Lower lobe of right lung (tissue), 2 donors: ENCODE results near the gene FCER1G. TPM values are rescaled to one million over a fixed set of nuclear protein-coding genes. Genes with fewer than 3 reads are reported as not detected.

Source experiments
- ATAC-seq, 2 donors: fragments of 200-7000 bp; cut with Tn5 transposase; one replicate each; pipeline ENCODE4 v1.9.1; 2020 to 2022; ENCODE audit warnings: mild to moderate bottlenecking in 2 of 2, moderate library complexity in 2 of 2
- DNase-seq: peaks from one replicate; pipeline ENCODE4 v3.0.0-alpha.2; 2020
- H3K27ac ChIP-seq: fragments of 200-600 bp; one replicate; pipeline ENCODE4 v1.8.0; 2022
- H3K27me3 ChIP-seq: fragments of 200-600 bp; one replicate; pipeline ENCODE4 v1.8.0; 2022; ENCODE audit warnings: low read depth
- H3K36me3 ChIP-seq: fragments of 200-600 bp; one replicate; pipeline ENCODE4 v1.8.0; 2022; ENCODE audit warnings: mild to moderate bottlenecking
- H3K4me1 ChIP-seq: fragments of 200-600 bp; one replicate; pipeline ENCODE4 v1.8.0; 2022
- H3K4me3 ChIP-seq: fragments of 200-600 bp; one replicate; pipeline ENCODE4 v1.8.0; 2022; ENCODE audit warnings: mild to moderate bottlenecking
- H3K9me3 ChIP-seq: fragments of 200-600 bp; one replicate; pipeline ENCODE4 v1.8.0; 2022
- CTCF ChIP-seq: fragments of 200-600 bp; IDR thresholded peaks from one replicate; pipeline ENCODE4 v1.8.0; 2022; ENCODE audit warnings: antibody characterized with exemption, mild to moderate bottlenecking
- intact Hi-C: fragments of 100-400 bp; cut with DNase I; formaldehyde crosslinking; loops from one replicate; pipeline ENCODE4 v1.11.0; 2022
- total RNA-seq: library from RNA; stranded (reverse); fragmentation: NEBNext Ultra II Directional; extraction: Animal tissue kit (Norgen Biotek cat#: 25700); gene quantifications from one replicate; pipeline ENCODE4 v1.2.1, GENCODE V29; 2021
- donor health status: DM: no; HTN: yes; CAD: no; lungs with severe emphysema.

The FCER1G gene
- total RNA-seq, 1 donor from 2014 or later = 283 TPM

DNA sequence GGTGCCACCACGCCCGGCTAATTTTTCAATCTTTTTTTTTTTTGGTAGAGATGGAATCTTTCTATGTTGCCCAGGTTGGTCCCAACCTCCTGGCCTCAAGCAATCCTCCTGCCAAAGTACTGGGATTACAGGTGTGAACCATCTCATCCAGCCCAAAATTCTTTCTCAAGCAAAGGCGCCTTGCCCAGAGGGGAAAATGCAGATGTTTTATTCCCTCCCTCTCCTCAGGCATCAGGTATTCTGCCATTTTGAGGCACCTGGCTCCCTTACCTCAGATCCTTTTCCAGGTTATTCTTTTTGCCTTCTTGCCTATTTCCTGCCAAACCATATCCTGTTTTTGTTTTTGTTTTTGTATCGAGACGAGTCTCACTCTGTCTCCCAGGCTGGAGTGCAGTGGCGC is 26.7 kb upstream of the FCER1G start:
- H3K36me3 ChIP-seq = peaks cover 7% of the 10 kb centered on the region
- H3K4me3 ChIP-seq = no peak overlapping the region
- no peaks in the 10 kb centered on the region for H3K27me3 ChIP-seq
- intact Hi-C loops = no loop called here
- ATAC-seq = no peak
- H3K4me1 ChIP-seq = peaks cover 51% of the 10 kb centered on the region
- H3K27ac ChIP-seq = no peak overlapping the region
- TF ChIP-seq CTCF = no peak
- no peak for DNase-seq
- no peaks in the 10 kb centered on the region for H3K9me3 ChIP-seq

GRCh38 chr1:161189036-161189435 is 26.1 kb upstream of the FCER1G start:
- no peak overlapping the region for H3K4me3 ChIP-seq
- intact Hi-C loops = no loop called here
- H3K36me3 ChIP-seq = peaks cover 7% of the 10 kb centered on the region
- ATAC-seq = no peak
- no peak overlapping the region for H3K27ac ChIP-seq
- no peak for DNase-seq
- TF ChIP-seq CTCF = no peak
- no peaks in the 10 kb centered on the region for H3K27me3 ChIP-seq
- peaks cover 49% of the 10 kb centered on the region for H3K4me1 ChIP-seq
- no peaks in the 10 kb centered on the region for H3K9me3 ChIP-seq

DNA sequence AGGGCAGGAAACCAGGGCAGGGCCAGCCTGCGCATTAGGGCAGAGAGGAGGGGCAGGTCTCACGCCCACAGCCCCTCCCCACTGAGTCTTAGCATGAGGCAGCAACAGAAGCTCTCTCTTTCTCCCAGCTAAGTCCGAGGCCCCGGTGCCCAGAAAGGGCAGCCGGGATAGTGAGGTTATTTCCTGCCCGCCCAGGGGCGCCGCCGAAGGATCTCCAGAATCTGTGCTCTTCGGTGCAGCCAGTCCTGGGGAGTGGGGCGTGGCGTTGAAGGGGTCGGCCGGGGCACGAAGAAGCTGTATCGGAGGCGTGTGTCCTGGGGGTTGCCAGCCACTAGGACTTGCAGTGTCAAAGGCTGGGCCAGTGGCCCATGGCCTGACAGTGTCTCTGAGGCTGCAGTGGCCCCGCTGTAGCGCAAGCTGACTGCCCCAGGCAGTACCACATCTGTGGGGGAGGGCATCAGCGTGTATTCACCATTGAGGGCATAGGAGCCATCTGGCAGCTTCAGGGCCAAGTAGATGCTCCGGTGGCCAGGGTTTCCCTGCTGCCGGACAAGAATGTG is 24.1 kb upstream of the FCER1G start:
- DNase-seq (no peak), ATAC-seq (no peak)
- no peak overlapping the region for H3K4me3 ChIP-seq
- peaks cover 45% of the 10 kb centered on the region for H3K4me1 ChIP-seq
- no peak for TF ChIP-seq CTCF
- no peaks in the 10 kb centered on the region for H3K9me3 ChIP-seq
- H3K27ac ChIP-seq = no peak overlapping the region
- H3K27me3 ChIP-seq = no peaks in the 10 kb centered on the region
- intact Hi-C loops = no loop called here
- peaks cover 7% of the 10 kb centered on the region for H3K36me3 ChIP-seq

- peaks cover 45% of the 10 kb centered on the region for H3K4me1 ChIP-seq
- intact Hi-C loops = no loop called here
Measured at GRCh38 chr1:161191971-161192370, 23.1 kb upstream of the FCER1G start.

GRCh38 chr1:161192476-161193465 is 22.3 kb upstream of the FCER1G start:
- Histone ChIP-seq H3K9me3 (no peaks in the 10 kb centered on the region), H3K4me1 (peaks cover 50% of the 10 kb centered on the region), H3K27ac (no peak overlapping the region), H3K36me3 (peaks cover 7% of the 10 kb centered on the region), H3K27me3 (no peaks in the 10 kb centered on the region), H3K4me3 (no peak overlapping the region)
- TF ChIP-seq CTCF = peak; percentile 93
- intact Hi-C loops = no loop called here
- DNase-seq = no peak
- ATAC-seq = peak; percentile 77 to 78

More at GRCh38 chr1:161191971-161192370, 23.1 kb upstream of the FCER1G start:
- no peak for TF ChIP-seq CTCF
- no peaks in the 10 kb centered on the region for H3K27me3 ChIP-seq
- DNase-seq (no peak), ATAC-seq (no peak)
- H3K4me3 ChIP-seq = no peak overlapping the region
- H3K36me3 ChIP-seq = peaks cover 7% of the 10 kb centered on the region
- H3K9me3 ChIP-seq = no peaks in the 10 kb centered on the region
- no peak overlapping the region for H3K27ac ChIP-seq
